HG02571 (cell line): ENCODE results near the gene HOXA13.

ENCODE experiments used
- ATAC-seq: cut with Tn5 transposase; IDR thresholded peaks from one replicate; pipeline ENCODE4 v1.9.1; 2021; ENCODE audit warnings: mild to moderate bottlenecking, moderate library complexity; ENCODE audit not compliant: unreplicated experiment

The HOXA13 gene

GRCh38 chr7:27182861-27183681 is 16.8 kb downstream of the HOXA13 start:
- ATAC-seq = no peak

GRCh38 chr7:27182285-27182841 is 17.5 kb downstream of the HOXA13 start:
- ATAC-seq = no peak

GRCh38 chr7:27181795-27182275 is 18.1 kb downstream of the HOXA13 start:
- no peak for ATAC-seq

GRCh38 chr7:27180431-27181420 is 19.2 kb downstream of the HOXA13 start:
- no peak for ATAC-seq

- ATAC-seq = no peak
These were observed 20.1 kb downstream of the HOXA13 start for GRCh38 chr7:27179503-27180430.

- no peak for ATAC-seq
These were observed 20.9 kb downstream of the HOXA13 start for GRCh38 chr7:27179030-27179429.

- ATAC-seq = no peak
These were observed 21.5 kb downstream of the HOXA13 start for GRCh38 chr7:27178366-27178765.

GRCh38 chr7:27177795-27178320 is 22.0 kb downstream of the HOXA13 start:
- no peak for ATAC-seq

GRCh38 chr7:27176962-27177794 is 22.7 kb downstream of the HOXA13 start:
- no peak for ATAC-seq

- no peak for ATAC-seq
These were observed 23.4 kb downstream of the HOXA13 start for GRCh38 chr7:27176524-27176845.

- no peak for ATAC-seq
These were observed 24.0 kb downstream of the HOXA13 start for GRCh38 chr7:27175626-27176523.

- no peak for ATAC-seq
These were observed 24.8 kb downstream of the HOXA13 start for GRCh38 chr7:27174874-27175625.

- no peak for ATAC-seq
These were observed 25.7 kb downstream of the HOXA13 start, which contains the start of gene HOXA10 for GRCh38 chr7:27173956-27174873. HOXA10 (minus strand) TSS chr7:27174320; CDS start chr7:27174306, 14 bp downstream.

GRCh38 chr7:27173511-27173955 is 26.4 kb downstream of the HOXA13 start:
- no peak for ATAC-seq

- no peak for ATAC-seq
These were observed 26.9 kb downstream of the HOXA13 start for GRCh38 chr7:27172823-27173510.
